CD4-positive, alpha-beta T cell treated with Interleukin-1 beta for 1 hour (primary cell): ENCODE results near the gene FKBP14.

Experiments
- DNase-seq, 2 donors: peaks; one replicate each; pipeline ENCODE4 v3.0.0-alpha.2; 2020 to 2022

Gene FKBP14, protein sequence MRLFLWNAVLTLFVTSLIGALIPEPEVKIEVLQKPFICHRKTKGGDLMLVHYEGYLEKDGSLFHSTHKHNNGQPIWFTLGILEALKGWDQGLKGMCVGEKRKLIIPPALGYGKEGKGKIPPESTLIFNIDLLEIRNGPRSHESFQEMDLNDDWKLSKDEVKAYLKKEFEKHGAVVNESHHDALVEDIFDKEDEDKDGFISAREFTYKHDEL

DNA sequence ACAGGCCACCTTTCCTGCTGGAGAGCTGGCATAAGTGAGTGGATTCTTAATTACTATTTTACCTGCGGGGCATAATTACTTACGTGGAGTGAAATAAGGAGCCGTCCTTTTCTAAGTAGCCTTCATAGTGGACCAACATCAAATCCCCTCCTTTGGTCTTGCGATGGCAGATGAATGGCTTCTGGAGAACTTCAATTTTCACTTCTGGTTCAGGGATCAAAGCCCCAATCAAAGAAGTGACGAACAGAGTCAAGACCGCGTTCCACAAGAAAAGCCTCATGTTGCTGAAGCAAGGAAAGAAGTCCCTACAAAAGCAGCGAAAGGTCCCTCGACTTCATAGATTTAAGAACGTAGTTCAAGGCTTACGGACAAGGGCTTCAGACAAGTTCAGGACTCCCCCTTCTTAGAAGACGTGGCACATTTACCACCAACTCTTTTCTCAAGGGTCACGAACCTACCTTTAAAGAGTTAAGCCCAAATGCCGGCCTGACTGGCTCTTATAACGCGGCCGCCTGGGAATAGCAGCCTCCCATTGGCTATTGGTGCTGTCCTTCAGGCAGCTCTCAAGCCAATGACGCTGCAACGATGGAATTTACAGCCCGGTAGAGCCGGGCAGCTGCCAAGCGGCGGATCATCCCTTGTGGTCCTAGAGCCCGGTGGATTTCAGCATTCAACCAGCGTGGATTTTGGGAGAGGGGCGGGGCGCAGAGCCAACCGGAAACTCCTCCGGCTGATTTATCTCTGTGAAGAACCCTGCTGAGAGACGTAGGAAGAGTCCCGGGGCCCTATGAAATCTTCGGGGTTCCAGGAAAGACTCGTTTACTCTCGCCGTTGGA is at the start of gene FKBP14:
Gene FKBP14, minus strand, starts transcription at position 474 of the 836 bp plus-strand sequence. Its CDS starts 194 bp downstream, at position 280.
- DNase-seq, result peak; percentile 94 to 95

DNA sequence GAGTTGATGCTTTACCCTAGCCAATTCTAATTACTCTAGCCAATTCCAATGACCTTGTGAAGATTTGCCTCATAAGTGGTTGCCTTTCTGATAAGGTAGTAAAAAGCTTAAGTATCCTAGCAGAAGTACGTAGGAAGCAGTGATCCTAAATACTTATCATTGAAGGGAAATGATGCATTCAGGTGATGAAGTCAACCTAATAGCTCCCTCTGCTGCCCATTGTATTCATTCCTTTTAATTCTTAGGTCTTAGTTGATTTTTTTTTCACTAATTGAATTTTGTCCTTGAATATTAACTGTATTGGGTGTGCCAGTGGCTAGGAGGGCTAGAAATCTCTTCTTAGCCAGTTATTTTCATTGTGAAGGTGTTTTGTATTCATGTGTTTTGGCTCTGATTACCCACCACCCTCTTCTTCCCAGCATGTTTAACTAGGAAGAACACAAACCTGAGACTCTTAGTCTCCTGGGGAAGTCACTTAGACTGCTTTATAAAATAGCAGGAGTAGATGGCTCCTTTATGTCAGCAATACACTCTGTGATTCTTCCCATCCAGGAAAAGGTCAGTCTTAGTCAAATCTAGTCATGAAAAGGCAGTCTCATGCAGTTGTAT is 48.0 kb upstream of the FKBP14 start:
- DNase-seq, result peak in 1 of 2 donors; percentile 25

DNA sequence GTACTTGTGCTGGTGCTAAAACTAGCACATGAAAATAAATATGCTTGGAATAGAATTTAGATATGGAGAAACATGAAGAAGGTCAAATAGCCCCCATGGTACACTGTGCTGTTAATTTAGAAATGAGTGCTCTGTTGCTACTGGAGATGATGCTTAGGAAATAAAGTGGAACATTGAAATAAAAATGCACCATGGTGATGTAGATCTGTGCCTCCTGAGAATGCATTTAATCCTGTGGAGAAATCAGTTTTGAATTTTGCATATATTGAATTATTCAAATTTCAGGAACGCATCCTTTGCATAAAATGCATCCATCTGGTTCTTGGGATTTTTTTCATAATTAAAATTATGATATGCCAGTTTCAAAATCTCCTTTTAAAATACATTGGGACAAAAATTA is 46.2 kb upstream of the FKBP14 start:
- DNase-seq, result no peak

DNA sequence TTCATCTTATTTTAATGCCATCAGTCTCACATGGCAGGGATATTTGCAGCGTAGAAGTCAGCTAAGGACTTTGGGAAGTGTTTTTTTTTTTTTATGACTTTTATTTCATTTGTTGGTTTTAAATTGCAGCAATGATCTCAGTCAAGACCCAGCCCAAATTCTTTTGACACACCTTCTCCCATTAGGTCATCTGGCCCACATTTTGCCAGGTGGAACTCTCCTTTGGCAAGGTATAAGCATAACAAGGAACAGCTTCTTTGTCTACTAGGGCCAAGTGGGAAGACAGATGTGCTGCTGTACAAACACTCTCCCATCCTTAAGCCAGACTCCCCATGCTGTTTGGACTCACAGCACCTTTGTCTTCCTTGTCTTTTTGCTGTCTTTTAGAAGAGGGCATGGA is 43.5 kb upstream of the FKBP14 start:
- no peak for DNase-seq

DNA sequence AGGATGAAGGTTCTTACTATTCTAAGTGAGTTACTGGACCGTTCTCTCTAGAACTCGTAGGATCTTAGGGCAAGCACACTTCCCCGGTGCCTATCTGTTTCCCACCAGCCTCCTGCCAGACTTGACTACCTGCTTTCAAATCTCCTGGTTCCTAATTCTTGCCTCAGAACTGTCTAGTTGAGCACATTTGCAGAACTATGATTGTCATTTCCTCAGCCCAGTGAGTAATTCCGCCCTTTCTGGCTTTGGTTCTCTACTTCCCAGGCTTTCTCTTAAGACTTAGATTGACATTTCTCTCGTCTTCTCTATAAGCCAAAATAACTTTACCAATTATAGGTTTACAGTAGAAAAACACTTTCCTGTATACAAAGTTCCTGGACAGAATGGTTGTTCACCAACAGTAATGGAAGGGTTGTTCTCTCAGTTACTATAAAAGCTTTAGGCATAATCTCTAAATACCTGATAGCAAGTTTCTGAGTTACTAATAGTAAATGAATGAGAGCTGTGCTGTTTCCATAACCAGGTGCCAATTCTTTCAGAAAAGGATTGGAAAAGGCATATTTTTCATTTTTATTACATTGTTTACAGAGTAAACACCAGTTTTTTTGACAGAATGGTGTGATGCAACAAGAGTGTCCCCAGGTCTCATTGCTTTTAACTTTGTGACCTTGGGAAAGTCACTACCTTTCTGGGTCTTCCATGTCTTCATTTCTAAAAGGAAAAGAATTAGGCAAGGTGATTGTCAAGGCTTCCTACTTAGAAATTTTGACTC is 42.8 kb upstream of the FKBP14 start:
- DNase-seq, result no peak

DNA sequence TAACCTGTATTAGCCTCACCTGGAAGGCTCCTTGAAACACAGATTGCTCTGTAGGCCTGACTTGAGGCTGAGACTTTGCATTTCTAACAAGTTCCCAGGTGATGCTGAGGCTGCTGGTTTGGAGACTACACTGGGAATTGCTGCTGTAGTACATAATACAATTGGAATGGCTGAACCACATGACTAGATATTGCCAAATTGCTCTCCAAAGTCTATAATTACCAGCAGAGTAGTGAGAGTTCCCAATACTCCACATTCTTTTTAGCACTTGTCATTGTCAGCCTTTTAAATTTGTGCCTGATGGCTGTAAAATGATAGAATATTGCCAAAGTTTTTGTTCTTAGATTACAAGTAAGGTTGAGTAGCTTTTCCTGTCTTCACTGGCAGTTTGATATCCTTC is 41.6 kb upstream of the FKBP14 start:
- DNase-seq, result no peak

DNA sequence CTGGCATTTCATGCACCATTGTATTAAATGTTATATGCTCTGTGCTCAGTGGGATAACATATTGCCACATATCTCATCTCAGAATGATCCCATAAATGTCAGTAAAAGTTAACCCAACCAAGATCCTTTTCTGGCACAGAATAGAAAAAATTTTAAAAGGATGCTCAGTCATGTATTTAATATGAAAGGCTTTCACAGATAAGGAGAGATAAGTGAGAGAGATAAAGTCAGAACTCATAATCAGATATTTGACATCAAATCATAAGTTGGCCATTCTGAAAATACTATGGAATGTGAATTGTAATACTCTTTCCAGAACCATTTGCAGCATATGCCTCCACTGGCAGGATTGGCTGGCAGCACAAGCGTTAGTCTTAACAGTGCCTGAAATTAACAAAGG is 40.2 kb upstream of the FKBP14 start:
- DNase-seq, result no peak

DNA sequence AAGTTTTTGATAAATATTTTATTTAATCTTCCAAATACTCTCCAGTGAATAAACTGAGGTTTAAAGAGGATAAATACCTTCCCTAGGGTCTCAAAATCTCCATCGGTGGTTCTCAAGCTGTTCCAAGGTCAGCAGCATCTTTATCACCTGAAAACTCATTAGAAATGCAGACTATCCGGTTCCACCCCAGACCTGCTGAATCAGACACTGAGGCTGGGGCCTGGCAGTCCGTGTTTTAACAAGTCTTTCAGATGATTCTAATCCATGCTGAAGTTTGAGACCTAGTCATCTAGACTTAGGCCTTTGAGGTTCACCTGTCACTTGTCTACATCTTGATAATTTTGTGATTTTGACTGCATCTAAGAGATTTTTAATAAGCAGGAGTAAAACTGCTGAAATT is 39.2 kb upstream of the FKBP14 start:
- DNase-seq, result no peak

DNA sequence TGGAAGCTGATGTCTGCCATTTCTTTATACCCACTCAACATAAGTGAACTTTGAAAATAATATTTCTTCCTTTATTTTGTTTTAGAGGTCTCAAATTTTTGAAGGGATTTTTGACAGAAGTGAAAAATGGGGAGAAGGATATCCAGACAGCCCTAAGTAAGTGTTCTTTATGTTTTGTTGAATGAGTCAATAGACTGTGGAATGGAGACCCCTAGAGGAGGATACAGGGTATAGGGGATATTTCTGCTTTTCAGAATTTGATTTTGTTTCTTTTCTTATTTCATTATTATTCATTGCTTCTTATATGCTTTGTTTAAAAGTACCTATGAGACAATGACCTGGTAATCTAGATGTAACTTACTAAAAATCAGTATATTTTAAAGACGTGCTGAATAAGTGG is 36.1 kb upstream of the FKBP14 start:
- DNase-seq, result peak in 1 of 2 donors; percentile 18

DNA sequence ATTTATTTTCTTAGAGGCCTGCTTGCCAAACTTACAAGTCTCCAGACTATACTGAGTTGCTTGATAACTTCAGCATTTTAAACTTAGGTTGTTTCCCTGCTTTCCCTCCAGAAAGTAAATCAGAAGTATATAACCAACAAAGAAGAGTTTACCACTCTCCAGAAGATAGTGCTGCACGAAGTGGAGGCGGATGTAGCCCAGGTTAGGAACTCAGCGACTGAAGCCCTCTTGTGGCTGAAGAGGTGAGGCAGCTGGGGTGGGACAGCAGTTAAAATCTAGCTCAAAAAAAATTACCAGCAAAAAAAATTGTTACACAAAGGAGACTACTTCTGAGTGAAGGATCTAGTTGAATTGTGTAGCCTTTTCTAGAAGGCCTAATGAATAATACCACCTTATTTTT is 35.3 kb upstream of the FKBP14 start:
- DNase-seq, result peak; percentile 39 to 43

DNA sequence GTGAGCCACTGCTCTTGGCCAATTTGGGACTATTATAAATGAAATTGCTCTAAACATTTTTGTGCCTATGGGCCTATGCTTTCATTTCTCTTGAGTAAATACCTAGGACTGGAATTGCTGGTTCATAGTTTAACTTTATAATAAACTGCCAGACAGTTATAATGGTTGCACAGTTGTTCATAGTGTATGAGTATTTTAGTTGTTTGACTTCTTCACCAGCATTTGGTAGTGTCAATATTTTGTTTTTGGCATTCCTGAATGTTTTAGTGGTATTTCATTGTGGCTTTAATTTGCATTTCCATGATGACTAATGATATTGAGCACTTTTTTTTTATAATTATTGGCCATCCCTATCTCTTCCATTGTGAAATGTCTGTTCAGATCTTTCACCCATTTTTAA is 31.2 kb upstream of the FKBP14 start:
- no peak for DNase-seq

DNA sequence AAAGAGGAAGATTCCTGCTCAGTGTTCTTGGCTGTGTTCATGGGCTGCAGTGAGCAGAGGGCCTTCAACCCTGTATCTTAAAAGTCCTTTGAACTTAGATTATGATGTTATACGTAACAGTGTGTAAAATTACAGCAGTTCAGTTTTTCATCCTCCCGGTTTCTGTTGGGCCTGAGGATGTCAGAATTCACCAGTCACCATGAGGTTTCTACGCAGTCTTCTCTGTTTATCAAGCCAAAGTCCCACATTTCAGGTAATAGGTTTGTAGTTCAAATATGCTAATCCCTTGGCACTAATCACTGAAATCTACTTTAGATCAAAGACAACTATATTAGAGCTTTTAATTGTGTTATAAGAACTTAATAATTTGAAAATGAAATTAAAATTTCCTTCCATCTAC is 26.6 kb upstream of the FKBP14 start:
- no peak for DNase-seq

DNA sequence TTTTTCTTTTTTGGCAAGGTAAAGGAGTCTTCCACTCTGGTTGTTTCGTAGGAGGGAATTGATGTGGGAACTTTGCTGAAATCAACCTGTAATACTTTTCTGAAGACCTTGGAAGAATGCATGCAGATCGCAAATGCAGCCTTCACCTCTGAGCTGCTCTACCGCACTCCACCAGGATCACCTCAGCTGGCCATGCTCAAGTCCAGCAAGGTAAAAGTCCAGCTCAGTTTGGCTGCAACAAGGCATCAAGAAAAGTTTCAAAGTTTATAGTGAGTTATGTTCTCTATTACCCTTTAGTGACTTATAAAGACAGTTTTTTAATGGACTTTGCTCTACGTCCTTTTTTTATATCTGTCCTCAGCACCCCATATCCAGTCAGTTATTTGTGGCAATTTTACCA is 22.7 kb upstream of the FKBP14 start:
- no peak for DNase-seq

DNA sequence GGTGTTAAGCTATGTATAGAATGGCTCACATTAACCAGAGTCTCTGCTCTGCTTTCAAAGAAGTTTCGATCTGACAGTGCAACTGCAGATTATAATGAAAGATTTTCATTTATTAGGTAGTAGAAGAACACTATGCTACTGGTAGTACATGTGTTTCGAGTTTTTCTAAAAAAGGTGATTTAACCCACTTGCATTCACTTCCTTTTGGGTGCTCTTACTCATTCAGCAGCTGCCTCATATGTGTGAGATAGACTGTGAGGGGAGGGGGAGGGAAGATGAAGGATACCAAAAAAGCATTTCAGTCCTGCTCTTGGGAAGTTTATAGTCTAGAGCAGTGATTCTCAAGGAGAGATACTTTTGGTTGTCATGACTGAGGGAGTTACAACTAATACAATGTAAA is 22.1 kb upstream of the FKBP14 start:
- DNase-seq, result no peak

DNA sequence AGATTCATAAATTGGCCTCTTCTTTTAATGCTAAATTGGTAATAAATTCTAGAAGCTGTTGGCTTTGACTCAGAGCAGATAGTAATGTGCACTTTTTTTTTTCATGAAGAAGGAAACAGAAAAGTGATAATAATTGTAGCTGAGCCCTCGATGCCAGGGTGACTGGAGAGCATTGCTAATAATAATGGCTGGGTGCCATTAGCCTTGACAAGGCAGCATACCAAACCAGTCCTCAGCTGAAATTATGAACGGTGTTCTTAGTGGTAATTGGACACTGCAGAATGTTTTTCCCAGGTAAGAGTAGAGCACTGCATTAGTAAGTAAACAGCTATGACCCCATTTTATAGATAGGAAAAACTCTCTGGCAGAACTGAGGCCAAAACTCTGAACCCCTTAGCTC is 20.6 kb upstream of the FKBP14 start:
- no peak for DNase-seq

DNA sequence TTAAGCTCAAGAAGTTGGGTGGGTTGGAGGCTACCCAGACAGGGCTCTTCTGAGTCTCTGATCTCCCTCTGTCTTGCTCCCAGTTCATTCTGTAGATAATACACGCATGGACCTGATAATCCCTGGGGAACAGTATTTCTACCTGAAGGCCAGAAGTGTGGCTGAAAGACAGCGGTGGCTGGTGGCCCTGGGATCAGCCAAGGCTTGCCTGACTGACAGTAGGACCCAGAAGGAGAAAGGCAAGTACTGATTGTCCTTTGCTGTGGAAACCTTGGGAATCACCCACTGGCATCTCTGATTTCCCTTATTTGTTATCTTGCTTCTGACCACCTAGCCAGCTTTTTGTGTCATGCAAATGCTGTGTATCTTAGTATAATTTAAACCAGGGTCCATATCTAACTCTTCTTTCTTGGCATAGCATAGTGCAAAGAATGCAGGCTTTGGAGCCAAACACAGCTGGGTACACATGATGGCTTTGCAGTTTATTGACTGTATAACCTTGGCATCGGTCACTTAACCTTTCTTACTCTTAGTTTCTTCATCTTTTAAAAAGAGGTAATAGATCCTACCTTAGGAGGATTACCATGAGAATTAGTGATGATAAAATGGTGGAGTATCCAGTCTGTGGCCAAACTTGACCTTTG is 19.7 kb upstream of the FKBP14 start:
- no peak for DNase-seq

DNA sequence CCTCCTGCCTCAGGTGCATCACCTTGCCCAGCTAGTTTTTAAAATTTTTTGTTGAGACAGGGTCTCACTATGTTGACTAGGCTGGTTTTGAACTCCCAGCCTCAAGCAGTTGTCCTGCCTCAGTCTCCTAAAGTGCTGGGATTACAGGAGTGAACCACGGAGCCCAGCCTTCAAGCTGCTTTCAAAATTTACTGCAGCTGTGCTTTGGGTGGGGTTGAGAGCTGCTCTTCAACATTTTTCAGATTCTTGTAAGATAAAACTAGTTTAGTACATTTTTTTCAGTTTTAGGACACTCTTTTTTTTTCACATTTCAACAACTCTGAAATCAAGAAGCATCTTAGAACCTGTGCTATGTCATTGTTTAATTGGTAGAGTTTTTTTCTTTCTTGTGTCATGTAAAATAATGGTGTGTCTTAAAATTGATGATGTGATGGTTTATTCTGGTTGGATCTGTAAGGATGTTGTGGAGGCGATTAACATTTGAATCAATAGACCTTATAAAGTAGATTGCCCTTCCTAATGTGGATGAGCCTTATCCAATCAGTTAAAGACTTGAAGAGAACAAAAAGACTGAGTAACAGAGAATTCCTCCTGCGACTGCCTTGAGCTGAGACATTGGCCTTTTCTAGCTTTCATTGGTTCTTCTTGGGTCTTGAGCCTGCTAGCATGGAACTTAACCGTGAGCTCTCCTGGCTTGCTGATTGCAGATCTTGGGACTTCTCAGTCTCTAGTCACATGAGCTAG is 15.2 kb upstream of the FKBP14 start:
- no peak for DNase-seq

DNA sequence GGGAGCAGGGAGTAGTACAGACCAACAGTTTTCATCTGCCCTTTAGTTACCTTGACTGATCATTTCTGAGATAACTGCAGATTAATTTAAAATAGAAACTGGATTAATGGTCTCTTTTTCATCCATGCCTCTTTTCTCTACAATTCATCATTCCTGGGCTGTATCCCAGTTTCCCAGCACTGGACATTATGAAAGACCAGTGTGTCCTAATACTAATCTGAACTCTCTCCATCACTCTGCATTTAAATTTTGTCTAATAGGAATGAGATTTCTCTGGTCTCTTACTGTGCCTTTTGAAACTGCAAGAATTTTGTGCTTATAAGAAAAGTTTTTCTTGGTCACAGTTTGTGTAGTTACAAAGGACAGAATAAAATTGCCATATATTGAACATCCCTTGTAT is 14.4 kb upstream of the FKBP14 start:
- no peak for DNase-seq

DNA sequence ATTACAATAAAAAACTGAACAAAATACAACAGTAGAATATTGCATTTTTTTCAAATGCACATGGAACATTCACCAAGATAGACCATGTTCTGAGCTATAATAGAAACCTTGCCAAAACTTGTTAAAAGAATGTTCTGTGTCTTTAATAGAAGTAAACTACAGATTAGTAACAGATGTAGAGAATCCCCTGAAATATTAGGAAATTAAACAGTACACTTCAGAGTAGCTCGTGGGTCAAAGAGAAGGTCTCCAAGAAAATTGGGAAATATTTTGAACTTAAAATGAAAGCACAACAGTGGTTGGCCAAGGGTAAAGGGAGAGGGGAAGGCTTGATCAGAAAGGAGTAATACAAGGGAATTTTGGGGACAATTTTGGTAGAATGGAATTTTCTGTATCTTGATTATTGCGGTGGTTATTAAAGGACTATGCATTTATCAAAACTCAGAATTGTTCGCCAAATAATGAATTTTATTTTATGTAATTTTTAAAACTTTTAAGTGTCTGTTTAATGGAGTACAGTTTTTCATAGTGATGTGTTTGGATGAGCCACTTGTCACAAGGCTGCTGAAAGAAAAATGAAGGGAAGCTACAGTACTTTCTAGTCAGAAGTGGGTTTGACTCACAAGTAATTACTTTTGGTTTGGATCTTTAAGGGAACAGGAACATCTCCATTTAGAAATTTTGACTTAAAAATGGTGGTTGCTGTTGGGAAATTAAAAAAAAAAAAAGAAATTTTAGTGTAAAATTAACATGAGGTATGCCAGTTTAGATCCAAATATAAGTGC is 11.9 kb upstream of the FKBP14 start:
- DNase-seq, result no peak

DNA sequence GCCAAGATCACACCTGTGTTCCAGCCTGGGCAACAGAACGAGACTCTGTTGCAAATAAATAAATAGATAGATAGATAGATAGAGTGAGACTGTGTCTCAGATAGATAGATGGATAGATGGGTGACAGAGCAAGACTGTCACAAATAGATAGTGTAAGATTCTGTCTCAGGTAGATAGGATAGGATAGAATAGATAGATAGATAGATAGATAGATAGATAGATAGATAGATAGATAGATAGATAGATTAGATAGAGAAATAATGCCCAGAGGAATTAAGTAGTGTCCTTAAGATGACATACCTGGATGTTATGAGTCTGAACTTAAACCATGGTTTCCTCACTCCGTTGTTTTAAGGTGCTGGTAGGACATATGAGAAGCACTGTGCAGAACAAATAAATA is 9.7 kb upstream of the FKBP14 start:
- no peak for DNase-seq

DNA sequence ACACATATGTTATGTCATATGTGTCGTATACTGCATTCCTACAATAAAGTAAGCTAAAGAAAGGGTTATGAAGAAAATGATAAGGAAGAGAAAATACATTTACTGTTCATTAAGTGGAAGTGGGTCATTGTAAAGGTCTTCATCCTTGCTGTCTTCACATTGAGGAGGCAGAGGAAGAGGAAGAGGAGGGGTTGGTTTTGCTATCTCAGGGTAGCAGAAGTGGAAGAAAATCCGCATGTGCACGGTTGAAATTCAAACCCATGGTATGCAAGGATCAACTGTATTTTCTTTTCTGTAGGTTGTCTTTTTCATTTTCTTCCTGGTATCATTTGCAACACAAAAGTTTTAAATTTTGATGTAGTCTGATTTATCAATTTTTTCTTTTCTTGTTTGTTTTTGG is 8.0 kb upstream of the FKBP14 start:
- no peak for DNase-seq
